B cell (primary cell): ENCODE data around the gene HSD11B1.

Source experiments
- EZH2 ChIP-seq: IDR thresholded peaks from 2 replicates; pipeline ENCODE4 v1.6.1; 2012; ENCODE audit warnings: borderline replicate concordance, low read depth, mild to moderate bottlenecking, moderate library complexity, low read length; ENCODE audit not compliant: insufficient read depth, poor library complexity, severe bottlenecking
- TF ChIP-seq, protein P1 (sequence below): fragments of 200-600 bp; IDR thresholded peaks from one replicate; pipeline ENCODE4 v1.8.0; 2022; ENCODE audit warnings: antibody characterized with exemption, mild to moderate bottlenecking

DNA sequence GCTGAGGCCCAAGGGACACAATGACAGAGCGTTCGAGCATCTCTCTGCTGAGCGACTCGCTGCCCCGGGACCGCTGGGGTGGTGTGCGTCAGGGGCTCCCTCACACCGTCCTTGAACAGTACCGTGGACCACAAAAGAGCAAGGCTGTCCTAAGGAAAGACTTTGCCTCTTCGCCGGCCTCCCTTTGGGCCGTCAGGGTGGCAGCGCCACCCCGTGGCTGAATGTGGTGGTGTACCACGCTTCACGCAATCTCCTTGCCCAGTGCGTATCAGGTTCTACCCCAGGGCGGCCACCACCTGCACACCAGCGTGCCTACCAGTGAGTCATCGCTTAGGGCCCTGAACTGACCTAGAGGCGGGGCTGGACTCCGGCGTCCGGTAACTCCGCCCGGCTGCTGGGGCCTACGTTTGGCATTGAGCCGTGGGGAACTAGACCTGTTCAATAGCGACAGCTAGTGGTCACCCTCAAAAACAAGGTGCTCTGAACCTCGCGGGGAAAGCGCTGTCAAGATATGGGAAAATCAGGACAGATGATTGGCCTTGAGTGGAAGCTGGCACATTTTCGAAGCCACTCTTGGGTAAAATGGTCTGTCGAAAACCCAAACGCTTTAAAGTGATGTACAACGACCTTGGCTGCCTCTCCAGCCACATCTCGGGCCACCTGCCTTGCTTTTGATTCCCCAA is 43.1 kb downstream of the HSD11B1 start:
- TF ChIP-seq, protein P1, sequence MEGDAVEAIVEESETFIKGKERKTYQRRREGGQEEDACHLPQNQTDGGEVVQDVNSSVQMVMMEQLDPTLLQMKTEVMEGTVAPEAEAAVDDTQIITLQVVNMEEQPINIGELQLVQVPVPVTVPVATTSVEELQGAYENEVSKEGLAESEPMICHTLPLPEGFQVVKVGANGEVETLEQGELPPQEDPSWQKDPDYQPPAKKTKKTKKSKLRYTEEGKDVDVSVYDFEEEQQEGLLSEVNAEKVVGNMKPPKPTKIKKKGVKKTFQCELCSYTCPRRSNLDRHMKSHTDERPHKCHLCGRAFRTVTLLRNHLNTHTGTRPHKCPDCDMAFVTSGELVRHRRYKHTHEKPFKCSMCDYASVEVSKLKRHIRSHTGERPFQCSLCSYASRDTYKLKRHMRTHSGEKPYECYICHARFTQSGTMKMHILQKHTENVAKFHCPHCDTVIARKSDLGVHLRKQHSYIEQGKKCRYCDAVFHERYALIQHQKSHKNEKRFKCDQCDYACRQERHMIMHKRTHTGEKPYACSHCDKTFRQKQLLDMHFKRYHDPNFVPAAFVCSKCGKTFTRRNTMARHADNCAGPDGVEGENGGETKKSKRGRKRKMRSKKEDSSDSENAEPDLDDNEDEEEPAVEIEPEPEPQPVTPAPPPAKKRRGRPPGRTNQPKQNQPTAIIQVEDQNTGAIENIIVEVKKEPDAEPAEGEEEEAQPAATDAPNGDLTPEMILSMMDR, result peak; percentile 98
- no peak for TF ChIP-seq EZH2
